NCI-H526 (cell line): ENCODE results near the gene HYDIN.
"Not testable (repeated sequence)": the region's sequence is repeated elsewhere in the genome, so short reads cannot be mapped to it uniquely, and the experiment has no call there.

Experiments used
- DNase-seq, 2 experiments: peaks; one replicate each; lab custom pipeline; 2025; lab: John Stamatoyannopoulos, UW

Gene HYDIN

GRCh38 chr16:70995799-70996198 is 234.7 kb downstream of the HYDIN start:
- not testable (repeated sequence) for DNase-seq

GRCh38 chr16:70992511-70992910 is 238.0 kb downstream of the HYDIN start:
- DNase-seq, result not testable (repeated sequence)

GRCh38 chr16:70987019-70987715 is 243.4 kb downstream of the HYDIN start:
- not testable (repeated sequence) for DNase-seq

GRCh38 chr16:70984675-70985074 is 245.8 kb downstream of the HYDIN start:
- DNase-seq, result not testable (repeated sequence)

DNA sequence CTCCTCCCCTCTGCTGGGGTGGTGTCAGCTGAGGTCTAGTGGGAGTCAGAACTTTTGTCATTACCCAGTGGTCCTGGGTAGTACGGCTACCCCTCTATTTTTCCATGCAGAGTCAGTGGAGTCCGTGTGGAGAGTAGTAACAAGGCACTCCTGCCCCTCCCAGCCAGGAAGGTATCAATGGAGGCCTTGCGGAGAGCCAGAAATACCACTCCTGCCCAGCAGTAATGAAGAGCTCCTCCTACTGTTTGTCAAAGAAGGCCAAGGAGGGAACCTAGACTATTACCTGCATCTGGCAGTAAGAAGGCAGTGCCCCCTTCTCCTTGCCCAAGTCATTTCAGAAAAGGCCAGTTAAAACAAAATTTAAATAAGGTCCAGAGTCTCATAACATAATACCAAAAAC is 262.2 kb downstream of the HYDIN start:
- DNase-seq, result not testable (repeated sequence)

GRCh38 chr16:70960169-70960568 is 270.4 kb downstream of the HYDIN start:
- DNase-seq, result not testable (repeated sequence)

GRCh38 chr16:70954922-70955321 is 275.6 kb downstream of the HYDIN start:
- DNase-seq, result not testable (repeated sequence)

DNA sequence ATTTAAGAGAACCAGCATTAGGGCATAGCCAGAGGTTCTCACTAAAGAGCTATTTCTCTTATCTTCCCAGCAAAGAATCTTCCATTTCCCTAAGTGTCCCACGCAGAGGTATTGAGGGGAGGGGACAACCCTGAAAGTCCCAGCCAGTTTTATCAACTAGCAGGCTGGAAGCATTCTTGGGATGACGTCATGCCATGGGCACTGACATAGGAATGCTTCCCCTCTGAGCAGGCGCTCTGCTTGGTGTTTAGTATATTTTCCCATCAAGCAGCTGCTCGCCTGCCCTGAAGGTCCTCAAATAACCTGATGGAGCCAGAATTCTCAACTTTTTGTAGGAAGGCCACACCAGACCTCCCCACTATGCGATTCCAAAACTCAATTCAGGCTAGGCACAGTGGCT is 276.7 kb downstream of the HYDIN start:
- not testable (repeated sequence) for DNase-seq

DNA sequence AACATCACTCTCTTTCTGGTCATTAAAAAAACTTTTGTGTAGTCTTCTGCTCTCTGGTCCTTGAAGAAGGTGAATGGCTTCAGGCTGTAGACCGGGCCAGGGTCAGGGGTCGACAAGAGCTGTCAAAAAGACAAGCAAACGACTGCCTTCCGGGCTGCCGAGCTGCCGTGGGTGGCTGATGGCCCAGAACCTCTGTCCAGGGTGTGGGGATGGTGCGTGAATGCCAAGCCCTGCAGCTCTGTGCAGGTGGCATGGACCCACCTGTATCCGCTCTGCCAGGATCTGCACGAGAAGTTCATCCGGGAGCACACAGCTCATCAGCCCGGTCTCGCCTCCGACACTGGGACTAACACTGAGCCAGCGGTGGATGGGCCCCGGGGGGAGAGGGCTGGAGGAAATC is 287.0 kb downstream of the HYDIN start:
- DNase-seq, result not testable (repeated sequence)

GRCh38 chr16:70939690-70940359 is 290.7 kb downstream of the HYDIN start:
- DNase-seq, result not testable (repeated sequence)

GRCh38 chr16:70936781-70937525 is 293.6 kb downstream of the HYDIN start:
- not testable (repeated sequence) for DNase-seq

- not testable (repeated sequence) for DNase-seq
These were observed 295.2 kb downstream of the HYDIN start for GRCh38 chr16:70935325-70935724.

- not testable (repeated sequence) for DNase-seq
These were observed 296.8 kb downstream of the HYDIN start for GRCh38 chr16:70933746-70934145.

DNA sequence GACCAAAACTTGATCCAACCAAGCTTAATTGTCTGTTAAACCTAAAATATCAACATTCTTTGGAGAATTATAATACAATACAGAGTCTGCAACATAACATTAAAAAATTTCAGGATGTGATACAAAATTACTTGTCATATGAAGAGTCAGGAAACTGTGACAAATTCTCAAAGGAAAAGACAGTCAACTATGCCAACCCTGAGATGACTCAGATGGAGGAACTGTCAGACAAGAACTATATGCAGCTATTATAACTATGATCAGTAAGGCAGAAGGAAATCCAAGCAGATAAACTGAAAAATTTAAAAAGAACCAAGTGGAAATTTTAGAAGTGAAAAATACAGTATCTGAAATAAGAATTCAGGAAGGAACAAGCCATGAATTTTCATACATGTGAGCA is 299.8 kb downstream of the HYDIN start:
- not testable (repeated sequence) for DNase-seq

DNA sequence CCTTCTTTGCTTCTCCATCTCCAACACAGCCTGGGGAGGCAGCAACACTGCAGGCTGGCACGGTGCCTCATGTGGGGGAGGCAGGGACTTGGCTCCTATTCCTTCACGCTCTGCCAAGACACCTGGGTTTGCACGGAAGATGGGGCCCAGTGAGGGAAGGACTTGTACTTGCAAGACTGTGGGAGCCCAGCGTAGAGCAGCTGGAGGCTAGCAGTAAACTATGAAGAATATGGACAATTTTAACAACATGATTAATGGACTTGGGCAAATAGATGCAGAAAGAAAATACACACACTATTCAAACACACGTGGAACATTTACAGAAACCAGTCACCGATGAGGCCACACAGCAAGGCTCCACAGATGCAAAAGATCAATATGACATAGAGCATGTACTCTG is 308.4 kb downstream of the HYDIN start:
- DNase-seq, result not testable (repeated sequence)

DNA sequence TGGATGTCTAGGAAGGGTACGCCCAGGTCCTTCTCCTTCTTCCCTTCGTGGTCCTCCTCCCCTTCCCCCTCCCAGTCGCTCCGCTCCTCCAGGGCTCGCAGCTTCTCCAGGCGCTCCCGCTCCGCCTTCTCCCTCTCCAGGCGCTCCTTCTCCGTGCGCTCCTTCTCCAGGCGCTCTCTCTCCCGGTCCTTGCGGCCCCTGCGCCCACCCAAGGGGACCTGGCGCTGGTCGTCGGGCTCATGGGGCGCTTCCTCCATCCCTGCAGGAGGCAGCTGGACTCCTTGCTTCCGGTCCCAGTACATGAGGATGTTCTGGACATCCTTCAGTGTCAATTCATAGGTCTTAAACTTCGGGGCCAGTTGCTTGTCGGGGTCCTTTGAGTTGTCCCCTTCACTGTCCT is 309.9 kb downstream of the HYDIN start:
- DNase-seq, result not testable (repeated sequence)

DNA sequence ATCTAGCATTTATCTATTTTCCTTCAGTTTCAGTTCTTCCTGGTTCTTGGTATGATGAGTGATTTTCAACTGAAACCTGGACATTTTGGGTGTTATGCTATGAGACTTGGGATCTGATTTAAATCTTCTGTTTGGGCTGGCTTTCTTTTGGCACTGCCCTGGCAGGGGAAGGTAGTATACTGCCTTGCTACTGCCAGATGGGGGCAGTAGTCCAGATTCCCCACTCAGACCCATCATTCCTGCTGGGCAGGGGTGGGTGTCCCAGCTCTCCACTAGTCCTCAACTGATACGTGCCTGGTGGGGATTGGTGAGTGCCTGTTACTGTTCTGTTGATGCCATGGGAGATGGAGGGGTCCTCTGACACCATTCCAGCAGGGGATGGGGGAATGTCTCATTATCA is 342.3 kb downstream of the HYDIN start:
- not testable (repeated sequence) for DNase-seq

DNA sequence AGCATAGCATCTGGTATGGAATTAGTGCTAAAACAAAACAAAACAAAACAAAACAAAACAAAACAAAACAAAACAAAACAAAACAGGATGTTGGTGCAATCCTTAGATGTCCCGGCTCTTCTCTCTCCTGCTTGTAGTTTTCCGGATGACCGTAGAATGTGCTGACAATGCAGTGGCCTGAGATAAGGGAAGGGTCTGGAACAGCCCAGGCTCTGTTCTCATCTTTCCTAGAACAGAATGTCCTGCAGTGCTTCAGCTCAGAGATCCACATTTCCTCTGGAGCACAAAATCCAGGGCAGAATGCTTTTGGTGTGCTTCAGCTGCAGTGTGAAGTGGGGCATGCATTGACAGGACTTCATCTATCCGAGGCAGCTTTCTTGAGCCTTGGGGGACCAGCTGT is 345.9 kb downstream of the HYDIN start:
- not testable (repeated sequence) for DNase-seq

GRCh38 chr16:70882311-70882710 is 348.2 kb downstream of the HYDIN start:
- DNase-seq, result not testable (repeated sequence)

DNA sequence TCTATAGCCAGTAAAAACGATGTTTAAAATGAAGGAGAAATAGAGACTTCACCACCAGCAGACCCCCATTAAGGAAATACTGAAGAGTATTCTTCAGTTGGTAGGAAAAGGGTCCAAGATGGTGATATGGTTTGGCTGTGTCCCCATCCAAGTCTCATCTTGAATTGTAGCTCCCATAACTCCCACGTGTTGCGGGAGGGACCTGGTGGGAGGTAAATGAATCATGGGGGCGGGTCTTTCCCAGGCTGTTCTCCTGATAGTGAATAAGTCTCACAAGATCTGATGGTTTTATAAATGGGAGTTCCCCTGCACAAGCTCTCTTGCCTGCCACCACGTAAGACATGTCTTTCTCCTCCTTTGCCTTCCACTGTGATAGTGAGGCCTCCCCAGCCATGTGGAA is 352.6 kb downstream of the HYDIN start:
- not testable (repeated sequence) for DNase-seq

DNA sequence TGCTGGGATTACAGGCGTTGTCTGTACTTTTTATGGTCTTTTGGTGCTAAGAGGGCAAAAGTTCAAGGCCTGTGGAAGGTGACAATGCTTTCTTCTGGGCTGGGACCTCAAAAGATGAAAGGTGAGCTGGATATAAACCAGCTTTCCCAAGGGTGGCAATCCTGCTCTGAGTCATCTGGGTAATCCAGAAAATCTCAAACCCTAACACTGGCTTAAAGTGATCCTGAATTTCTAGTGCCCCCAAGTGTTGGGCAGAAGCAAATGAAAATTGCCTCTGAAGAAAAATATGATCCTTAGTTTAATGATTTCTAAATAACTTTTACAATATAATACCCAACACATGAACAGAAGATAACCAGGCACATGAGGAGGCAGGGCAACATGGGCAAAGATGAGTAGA is 354.1 kb downstream of the HYDIN start:
- DNase-seq, result not testable (repeated sequence)

- DNase-seq, result not testable (repeated sequence)
These were observed 365.8 kb downstream of the HYDIN start for GRCh38 chr16:70864698-70865097.

DNA sequence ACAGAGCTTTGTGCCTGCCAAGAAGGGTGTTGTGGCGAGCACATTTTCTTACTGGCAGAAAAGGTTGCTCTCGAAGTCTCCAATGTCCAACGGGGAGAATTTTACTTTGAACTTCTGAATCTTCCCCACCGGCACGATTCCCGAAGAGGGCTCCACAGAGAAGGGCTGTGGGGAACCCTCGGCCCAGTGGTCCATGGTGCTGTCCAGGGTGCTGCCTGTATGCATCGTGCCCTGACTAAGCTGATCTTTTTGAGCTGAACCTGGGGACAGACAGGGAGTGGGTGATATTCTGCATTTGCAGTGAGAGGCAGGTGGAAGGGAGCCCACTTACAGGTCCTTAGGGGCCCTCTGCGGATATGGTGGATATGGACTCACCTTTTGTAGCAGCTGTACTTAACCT is 368.5 kb downstream of the HYDIN start:
- not testable (repeated sequence) for DNase-seq
